GM18861 (cell line): ENCODE data around the gene DEK.
"Not testable (repeated sequence)": the region's sequence is repeated elsewhere in the genome, so short reads cannot be mapped to it uniquely, and the experiment has no call there.

Experiments
- ATAC-seq: cut with Tn5 transposase; IDR thresholded peaks from one replicate; pipeline ENCODE4 v1.9.1; 2021; ENCODE audit not compliant: unreplicated experiment

Gene DEK, protein sequence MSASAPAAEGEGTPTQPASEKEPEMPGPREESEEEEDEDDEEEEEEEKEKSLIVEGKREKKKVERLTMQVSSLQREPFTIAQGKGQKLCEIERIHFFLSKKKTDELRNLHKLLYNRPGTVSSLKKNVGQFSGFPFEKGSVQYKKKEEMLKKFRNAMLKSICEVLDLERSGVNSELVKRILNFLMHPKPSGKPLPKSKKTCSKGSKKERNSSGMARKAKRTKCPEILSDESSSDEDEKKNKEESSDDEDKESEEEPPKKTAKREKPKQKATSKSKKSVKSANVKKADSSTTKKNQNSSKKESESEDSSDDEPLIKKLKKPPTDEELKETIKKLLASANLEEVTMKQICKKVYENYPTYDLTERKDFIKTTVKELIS

DNA sequence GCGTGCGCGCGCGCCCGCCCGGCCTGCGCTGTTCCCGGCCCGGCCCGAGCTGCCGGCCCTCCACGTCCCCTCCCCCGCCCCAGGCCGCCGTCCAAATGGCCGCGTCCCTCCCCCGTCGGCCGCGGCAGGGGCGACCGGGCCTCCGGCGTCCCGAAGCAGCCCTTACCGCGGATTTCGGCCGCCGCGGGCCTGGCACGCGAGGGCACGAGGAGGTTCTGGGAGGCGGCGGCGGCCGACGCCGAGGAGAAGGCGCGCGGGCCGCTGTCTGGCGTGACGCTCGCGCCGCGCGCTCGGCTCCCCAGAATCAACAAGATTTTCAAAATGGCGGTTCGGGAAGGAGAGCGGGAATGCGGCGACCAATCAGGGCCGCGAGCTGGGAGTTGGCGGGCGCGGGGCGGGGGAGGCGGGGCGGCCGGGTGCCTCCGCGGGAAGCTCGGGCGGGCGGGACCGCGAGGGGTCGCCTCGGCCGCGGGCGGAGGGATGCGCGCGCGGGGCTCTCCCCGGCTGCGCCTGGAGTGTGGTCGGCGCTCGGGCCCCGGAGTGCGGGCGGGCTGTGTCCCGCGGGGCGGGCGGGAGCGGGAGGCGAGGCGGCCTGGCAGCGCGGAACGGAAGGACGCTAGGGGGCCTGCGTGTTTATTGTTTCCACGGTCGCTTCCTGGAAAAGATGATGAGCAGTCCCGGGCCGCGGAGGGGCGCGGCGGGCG, at the start of gene DEK:
Gene DEK, minus strand, starts transcription at position 312 of the 704 bp plus-strand sequence. CDS start 543 bp downstream, outside the sequence.
- peak; percentile 26 for ATAC-seq

DNA sequence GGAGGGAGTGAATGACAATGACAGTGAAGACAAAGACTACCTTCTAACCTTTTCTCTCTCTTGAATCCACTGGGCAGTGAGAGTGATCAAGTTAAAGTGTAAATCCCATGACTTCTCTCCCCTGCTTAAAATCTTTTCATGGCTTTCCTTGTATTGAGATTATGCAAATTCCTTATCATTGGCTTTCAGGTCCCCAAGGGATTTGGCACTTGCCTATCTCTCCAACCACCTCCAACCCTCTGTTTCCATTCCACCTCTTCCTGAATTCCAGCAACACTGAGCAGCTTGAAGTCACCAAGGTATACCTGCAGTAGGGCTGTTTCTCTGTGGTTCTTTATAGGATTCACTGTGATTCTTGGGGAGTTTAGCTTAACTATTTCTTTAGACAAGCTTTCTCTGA, 48.0 kb upstream of the DEK start:
- no peak for ATAC-seq

DNA sequence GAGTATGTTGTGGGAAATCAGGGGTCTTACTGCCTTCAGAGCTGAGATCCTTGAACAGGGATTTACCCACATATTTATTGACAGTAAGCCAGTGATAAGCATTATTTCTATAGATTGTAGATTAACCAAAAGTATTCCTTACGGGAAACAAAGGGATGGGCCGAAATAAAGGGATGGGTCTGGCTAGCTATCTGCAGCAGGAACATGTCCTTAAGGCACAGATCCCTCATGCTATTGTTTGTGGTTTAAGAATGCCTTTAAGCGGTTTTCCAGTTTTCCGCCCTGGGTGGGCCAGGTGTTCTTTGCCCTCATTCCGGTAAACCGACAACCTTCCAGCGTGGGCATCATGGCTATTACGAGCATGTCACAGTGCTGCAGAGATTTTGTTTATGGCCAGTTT, 45.7 kb upstream of the DEK start:
- not testable (repeated sequence) for ATAC-seq

DNA sequence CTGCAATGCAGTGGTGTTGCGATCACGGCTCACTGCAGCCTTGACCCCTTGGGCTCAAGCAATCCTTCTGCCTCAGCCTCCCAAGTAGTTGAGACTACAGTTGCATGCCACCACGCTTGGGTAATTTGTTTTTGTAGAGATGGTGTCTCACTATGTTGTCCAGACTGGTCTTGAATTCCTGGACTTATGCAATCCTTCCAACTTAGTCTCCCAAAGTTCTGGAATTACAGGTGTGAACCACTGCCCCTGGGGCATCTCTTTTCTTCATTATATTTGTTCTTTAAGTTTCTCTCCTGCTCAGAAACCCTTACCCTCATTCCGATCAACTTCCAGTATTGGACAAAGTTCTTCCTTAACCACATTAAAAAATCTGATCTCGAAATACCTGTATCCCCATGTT, 44.7 kb upstream of the DEK start:
- ATAC-seq = no peak

DNA sequence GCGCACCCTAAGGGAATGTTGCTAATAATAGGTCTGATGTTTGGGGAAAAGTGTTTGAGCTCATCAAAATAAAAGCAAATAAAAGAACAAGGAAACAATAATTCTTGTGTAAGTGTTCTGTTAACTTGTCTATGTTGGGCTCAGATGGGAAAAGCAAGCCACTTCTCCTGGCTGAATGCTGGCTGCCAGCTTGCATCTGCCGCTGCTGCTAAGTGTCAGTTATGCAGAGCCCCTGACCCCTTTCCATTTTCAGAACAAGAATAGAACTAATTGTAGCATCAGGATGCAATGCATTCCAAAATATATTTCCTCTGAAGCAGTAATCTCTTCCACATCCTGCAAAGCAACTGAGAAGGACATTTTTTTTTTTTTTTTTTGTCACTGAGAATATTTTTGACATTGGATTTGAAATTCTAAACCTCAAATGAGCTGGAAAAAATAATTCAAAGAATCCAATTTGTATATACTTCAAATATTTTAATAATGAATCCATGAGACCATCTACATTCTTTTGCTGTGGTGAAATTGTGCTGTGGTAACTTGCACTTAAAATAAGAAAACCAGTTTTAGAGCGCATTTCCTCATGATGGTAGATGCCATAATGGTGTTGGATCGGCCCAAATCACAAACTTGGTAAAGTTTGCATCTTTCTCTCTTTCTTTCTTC, 43.9 kb upstream of the DEK start:
- ATAC-seq = no peak

DNA sequence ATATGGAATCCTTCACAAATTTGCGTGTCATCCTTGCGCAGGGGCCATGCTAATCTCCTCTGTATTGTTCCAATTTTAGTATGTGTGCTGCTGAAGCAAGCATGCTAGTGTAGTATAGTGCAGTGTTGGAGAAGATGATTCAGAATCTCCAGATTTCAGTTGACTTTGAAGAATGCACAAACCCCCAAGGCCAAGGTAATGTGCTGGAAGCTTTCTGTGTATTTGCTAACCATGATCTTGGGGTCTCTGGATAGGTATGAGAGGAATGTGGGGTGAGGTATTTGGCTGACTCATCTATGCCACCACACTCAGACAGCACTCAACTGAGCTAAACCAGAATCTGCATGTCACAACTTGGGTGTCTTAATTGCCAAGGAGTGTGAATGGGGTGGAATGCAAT, 42.6 kb upstream of the DEK start:
- ATAC-seq = no peak

DNA sequence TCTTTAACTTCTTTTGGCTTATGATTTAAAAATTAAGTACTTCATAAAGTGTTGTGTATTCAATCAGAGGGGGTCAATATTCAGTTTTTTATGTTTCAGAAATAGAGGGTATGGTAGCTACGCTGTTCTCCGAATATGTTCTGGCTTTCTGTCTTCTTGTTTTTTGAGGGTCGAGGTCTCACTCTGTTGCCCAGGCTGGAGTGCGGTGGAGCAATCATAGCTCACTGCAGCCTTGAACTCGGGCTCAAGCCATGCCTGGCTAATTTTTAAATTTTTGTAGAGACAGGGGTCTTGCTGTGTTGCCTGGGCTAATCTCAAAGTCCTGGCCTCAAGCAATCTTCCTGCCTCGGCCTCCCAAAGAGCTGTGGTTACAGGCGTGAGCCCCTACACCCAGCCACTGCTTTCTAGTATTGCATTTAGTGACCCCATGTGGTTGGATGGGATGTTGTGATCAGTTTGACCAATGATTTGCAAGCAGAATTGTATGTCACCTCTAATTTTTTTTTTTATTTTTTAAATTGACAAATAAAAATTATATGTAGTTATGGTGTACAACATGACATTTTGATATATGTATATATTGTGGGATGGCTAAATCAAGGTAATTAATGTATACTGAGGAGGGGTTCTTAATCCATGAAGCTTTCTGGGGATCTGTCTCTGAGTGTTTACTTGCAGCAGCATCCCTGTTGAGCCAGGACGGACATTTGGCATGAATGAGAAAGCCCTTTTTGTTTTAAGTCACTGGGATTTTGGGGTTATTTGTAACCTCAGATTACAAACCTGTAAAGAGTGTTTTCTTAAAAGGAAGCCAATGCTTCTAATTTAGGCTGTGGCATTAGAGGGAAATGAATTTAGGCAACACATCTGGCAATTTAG, 38.5 kb upstream of the DEK start:
- no peak for ATAC-seq

DNA sequence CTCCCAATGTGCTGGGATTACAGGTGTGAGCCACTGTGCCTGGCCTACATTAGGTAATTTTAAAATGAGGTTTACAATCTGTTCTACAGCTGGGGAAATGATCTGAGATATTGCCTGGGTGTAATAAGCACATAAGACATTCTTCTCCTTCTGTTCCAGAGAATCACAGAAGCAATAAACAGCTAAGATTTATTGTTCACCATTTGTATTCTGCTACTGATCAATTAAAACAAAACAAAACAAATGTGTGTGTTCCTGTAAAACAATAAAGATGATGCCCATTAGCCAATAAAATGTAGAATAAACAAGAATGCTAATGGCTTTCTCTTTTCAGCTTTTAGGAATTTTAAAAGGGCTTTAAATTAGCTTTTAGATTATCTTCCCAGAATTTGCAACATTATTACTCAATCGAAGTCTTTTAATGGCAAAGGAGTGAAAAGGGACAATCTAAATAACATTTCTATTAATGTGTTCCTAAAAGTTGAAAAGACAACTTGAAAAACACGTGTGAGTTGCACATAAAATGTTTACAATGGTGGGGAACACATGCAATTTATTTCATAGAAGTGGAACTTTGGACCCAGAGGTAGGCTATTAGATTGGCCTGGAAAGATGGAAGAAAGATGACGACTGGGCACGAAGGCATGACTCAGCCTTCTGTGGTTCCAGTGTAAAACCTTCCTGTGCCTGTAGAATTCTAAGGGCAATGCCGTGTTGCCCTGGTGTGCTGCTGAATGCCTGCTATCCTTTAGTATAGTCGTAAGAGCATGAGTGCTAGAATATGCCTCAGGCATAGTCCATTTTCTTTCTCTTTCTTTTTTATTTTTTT, 29.0 kb upstream of the DEK start:
- no peak for ATAC-seq

DNA sequence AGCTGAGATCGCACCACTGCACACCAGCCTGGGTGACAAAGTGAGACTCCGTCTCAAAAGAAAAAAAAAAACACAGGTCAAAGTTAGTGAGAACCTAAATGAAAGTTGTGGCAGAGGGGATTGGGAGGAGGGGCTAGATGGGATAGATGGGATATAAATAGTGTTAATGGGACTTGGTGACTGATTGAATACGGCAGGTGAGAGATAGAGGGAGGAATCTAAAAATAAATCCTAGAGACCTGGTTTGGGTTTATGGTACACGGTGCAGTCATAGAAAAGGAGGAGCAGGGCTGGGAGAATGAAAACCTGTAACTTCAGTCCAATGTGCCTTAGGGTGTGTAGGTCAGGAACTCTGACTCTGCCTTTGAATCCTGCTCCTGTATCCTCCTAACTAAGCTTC, 25.0 kb upstream of the DEK start:
- ATAC-seq = no peak

DNA sequence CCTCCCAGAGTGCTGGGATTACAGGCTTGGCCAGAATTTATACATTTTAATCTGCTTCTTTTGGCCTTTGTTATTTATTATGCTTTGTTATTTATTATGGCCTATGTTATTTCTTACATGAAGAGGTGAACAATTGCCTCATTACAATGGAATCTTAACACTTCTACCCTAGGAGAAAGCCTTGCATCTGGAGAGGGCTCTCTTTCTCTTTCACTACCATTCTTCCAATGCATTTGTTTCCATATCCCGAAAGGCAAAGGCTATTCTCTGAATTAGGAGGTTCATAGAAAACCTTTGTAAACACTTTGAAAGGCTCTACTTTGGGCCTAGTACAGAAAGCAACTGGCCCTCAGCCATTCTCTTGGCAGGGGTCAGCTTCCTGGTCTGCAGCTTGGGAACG, 19.9 kb upstream of the DEK start:
- no peak for ATAC-seq

DNA sequence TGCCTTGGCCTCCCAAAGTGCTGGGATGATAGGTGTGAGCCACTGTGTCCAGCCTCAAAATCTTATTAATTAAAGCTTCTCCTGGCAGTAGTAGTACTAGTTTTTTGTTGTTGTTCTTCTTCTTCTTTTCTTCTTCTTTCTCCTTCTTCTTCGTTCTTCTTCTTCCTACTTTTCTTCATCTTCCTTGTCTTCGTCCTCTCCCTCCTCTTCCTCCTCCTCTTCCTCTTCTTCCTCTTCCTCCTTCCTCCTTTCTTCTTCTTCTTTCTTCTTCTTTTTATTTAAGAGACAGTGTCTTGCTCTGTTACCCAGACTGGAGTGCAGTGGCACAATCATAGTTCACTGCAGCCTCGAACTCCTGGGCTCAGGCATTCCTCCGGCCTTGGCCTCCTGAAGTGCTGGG, 17.2 kb upstream of the DEK start:
- no peak for ATAC-seq

DNA sequence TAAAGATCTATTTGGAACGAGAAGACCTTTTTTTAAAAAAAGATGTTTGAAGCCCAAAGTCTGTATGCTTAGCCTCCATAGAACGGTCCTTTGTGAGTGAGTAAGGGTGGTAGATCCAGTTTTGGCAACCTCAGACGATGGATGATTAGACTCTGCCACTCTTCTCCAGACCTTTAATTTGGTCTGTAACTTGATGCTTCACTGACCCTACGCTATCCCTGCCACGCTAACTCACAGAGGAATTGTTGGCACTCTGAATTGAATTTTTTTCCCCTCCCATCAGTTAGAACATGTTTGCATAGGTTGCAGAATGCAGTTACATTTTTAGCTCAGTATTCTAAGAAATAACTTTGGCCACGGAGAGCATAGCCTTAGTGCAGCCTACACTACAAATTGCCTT, 15.8 kb upstream of the DEK start:
- ATAC-seq = no peak

DNA sequence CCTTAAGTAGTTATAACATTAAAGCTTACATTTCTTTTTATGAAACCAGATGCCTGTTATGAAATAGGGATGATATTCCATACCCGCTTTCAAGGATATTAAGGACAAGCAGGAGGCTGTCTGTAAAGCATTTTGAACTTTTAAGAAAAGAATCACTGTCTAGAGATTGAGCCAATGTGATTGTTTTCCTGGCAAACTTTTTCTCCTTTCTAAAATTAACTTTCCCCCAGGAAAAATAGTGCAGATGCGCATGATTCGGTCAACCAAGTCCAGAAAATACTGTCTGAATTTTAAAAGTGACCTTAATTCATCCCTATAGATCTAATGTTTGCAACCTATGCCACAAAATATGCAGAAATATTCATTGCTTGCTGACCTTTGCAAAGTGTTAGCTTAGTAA, 15.1 kb upstream of the DEK start:
- no peak for ATAC-seq

DNA sequence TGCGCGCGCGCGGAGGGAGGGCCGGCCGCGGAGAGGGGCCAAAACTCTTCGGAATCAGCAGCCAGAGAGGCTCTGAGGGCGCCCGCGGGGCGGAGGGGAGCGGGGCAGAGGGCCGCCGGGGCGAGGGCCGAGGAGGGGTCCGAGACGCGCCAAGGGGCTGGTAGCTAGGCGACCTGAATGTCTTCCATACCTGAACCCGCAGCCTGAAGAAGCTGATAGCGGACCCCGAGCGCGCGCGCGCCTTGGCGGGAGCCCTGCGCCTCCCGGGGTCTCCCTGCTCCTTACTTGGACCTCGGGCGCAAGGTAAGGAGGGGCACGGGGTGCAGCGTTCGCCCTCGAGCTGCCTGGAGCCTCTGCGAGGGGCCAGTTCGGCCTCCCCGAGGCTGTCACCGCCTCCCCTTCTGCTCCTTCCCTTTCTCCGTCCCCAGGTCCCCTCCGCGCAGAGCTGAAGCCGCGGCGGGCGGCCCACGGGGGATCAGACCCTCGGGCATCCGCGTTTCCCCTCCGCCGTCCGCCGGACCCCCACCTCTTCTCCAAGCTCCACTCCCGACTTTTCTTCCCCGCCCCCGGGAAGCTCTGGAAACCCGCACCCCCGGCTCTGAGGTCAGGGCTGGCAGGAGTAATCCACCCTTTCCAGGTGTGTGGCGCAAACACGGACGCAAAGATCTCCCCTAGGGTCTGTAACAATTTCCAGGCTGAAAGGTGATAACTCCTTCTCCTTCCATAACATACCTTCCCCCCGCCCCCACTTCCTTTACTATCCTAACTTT, 13.1 kb upstream of the DEK start:
- no peak for ATAC-seq

DNA sequence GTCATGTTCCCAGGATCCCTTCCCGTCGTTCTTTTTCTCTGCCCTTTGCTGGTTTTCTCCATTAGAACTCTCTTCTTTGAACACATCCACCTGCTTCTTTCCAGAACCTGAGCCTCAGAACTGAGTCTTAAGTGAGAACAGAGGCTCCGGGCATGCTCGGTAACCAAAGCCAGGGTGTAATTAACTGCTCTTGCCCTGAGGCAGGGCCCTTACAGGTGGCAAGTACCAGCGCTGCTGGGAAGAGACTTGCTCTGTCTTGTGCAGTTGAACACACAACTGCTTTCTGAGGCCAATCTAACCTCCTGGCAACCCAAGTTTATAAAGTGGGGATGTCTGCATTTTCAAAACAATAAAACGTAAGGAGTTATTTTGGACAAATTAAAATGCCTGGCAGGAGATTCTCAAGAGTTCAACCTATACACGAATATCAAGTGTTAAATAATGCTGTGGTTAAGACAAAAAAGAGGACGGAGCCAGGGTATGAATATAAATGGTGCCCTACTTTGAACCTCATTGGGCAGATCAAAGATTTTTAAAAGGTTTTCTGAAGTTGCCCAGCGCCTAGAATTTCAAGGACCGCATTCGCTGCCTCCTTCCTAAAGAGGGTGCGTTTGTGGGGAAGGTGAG, 12.4 kb upstream of the DEK start:
- no peak for ATAC-seq

DNA sequence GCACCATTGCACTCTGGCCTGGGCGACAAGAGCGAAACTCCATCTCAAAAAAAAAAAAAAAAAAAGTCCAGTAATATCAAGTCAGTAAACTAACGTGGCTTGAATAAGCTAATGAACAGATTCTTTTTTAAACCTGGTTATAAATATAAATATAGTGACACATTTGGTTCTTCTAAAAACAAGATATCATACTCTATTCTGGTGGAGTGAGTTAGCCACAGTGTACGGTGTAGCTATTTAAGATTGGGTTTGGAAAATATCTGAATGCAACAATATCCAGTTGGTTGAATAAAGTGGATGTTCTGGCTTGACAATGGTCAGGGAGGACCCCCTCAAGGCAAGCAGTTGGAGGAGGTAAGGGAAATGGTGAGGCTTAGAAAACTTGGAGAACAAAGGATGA, 5.9 kb upstream of the DEK start:
- ATAC-seq = no peak

DNA sequence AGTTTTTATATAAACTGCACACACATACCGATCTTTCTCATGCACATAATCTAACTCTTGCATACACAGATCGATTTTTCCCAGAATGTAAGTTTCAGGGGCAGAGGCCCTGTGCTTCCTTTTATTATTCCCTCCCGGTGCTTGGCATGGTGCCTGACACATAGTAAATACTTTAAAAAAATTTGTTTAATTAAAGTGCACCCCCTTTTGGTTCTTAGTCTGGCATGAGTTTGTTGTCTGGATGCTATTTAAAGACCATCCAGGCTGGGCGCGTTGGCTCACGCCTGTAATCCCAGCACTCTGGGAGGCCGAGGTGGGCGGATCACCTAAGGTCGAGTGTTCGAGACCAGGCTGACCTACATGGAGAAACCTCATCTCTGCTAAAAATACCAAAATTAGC, 5.4 kb upstream of the DEK start:
- no peak for ATAC-seq

DNA sequence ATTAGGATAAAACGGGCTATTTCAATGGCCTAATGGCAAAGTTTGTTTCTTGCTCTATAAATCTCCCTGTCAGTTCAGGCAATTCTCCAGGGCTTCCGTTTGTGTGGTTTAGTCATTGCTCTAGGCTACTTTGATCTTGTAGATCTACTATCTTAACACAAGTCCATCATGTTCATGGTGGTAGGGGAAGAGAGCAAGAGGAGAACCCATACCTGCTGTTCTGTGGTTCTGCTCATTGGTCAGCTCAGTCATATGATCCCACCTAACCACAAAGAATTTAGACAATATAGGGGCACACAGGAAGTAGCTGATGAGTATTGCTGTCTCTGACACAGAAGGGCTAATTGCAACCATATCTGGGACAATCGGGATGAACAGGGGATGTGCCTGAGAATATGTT, 4.9 kb upstream of the DEK start:
- peak; percentile 32 for ATAC-seq

DNA sequence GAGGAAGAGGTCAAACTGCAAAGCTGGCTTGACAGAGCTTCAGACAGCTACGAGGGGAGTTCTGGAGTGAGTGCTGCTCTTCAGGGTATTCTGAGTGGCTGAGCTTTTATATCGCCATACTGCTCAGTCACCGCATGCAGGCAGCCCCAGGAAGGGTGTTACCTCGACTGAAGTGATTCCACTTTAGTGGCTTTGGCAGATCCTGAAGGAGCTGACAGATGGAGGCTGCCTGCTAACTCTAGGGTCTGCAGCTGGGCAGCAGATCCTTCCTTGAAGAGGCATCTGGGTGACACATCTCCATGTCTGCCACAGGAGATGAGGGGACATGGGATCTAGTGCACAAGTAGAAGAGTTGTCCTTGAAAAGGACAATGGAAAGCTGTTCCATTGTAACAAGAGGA, 3.7 kb upstream of the DEK start:
- ATAC-seq = no peak
